ELF-1 (cell line): ENCODE measurements around the gene ESD.
"Not testable (repeated sequence)": the region's sequence is repeated elsewhere in the genome, so short reads cannot be mapped to it uniquely, and the experiment has no call there.

Source experiments
- DNase-seq: peaks from one replicate; pipeline ENCODE4 v3.0.0-alpha.2; 2016; ENCODE audit warnings: low read depth, low spot score

The ESD gene

GRCh38 chr13:46796515-46797474 is at the start of gene ESD:
Gene ESD, minus strand, starts transcription at chr13:46797161. Its CDS starts 5,748 bp downstream, at chr13:46791413.
- peak; percentile 96 for DNase-seq

GRCh38 chr13:46846726-46847125 is 49.8 kb upstream of the ESD start:
- no peak for DNase-seq

- peak; percentile 6 for DNase-seq
Observed at GRCh38 chr13:46845146-46845545, 48.2 kb upstream of the ESD start.

DNA sequence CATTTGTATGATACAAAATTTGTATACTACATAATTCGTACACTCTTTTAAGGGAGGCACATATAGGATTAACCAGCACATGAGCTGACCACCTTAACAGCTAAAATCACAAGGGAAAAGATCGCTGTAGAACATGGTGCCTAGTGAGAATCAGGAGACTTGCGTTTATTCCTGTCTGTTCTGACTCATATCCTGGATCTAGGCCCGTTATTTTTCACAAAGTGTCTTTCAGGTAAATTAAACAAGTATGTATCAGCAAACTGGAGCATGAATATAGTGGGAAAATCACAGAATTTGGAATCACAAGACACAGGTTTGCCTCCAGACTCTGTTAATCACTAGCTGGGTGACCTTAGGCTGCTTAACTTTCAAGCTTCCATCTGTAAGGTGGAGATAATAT is 47.5 kb upstream of the ESD start:
- no peak for DNase-seq

GRCh38 chr13:46839399-46839798 is 42.4 kb upstream of the ESD start:
- DNase-seq, result no peak

DNA sequence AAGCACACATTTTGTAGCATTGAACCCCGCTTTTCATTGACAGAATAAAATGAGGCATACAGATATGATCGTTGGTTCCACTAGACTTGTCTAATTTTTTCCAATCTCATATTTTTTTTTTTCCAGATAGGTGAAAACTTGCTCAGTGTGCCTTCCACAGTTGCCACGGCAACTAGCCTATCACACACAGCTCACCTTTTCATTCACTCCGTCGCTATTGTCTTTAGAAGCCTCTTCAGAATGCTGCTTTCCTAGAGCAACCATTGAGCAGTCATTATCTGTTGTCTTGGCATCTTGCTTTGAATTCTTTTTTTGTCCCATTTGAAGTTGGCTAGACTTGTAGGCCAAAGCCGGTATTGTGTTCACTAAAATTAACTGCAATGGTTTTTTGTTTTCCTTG is 37.7 kb upstream of the ESD start:
- DNase-seq, result no peak

- peak; percentile 9 for DNase-seq
Observed at GRCh38 chr13:46831588-46832194, 34.7 kb upstream of the ESD start.

GRCh38 chr13:46830405-46831005 is 33.5 kb upstream of the ESD start:
- no peak for DNase-seq

GRCh38 chr13:46822551-46822950 is 25.6 kb upstream of the ESD start:
- no peak for DNase-seq

- no peak for DNase-seq
Observed at GRCh38 chr13:46817838-46818476, 21.0 kb upstream of the ESD start.

GRCh38 chr13:46817095-46817494 is 20.1 kb upstream of the ESD start:
- no peak for DNase-seq

DNA sequence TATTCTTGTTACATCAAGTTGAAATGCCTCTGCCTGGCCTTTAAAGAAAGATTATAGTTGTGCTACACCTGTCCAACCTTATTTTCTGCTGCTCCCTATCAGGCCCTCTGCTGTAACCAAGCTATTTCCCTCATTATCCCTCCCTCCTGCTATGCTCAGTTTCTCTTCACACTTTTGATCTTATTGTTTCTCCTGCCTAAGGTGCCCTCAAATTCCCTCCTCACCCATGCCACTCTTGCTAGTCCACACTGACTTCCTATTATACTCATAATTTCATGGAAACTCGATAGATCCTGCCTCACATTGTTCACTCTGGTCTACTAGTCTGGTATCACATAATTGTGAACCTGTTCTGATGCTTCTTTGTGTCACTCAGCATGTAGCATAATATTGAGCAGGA is 19.4 kb upstream of the ESD start:
- no peak for DNase-seq

- DNase-seq, result no peak
Observed at GRCh38 chr13:46812301-46812797, 15.4 kb upstream of the ESD start.

GRCh38 chr13:46810440-46810839 is 13.5 kb upstream of the ESD start:
- DNase-seq, result no peak

GRCh38 chr13:46804921-46805320 is 8.0 kb upstream of the ESD start:
- not testable (repeated sequence) for DNase-seq

GRCh38 chr13:46804391-46804815 is 7.4 kb upstream of the ESD start:
- peak; percentile 7 for DNase-seq

GRCh38 chr13:46803586-46803985 is 6.6 kb upstream of the ESD start:
- no peak for DNase-seq

GRCh38 chr13:46801858-46802257 is 4.9 kb upstream of the ESD start:
- no peak for DNase-seq

DNA sequence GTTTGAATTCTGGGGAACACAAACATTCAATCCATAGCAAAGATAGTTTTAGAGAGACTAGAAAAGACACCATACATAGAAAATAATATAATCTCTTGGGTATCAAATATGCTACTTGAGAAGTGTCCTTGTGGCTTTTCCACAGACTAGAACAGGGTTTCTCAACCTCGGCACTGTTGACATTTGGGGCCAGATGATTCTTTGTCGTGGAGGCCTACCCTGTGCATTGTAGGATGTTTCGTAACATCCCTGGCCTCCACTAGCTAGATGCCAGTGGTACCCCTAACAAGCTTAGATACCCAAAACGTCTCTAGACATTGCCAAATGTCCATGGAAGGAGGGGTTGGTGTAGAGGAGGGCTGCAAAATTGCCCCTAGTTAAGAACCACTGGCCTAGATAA is 2.2 kb upstream of the ESD start:
- DNase-seq, result no peak

DNA sequence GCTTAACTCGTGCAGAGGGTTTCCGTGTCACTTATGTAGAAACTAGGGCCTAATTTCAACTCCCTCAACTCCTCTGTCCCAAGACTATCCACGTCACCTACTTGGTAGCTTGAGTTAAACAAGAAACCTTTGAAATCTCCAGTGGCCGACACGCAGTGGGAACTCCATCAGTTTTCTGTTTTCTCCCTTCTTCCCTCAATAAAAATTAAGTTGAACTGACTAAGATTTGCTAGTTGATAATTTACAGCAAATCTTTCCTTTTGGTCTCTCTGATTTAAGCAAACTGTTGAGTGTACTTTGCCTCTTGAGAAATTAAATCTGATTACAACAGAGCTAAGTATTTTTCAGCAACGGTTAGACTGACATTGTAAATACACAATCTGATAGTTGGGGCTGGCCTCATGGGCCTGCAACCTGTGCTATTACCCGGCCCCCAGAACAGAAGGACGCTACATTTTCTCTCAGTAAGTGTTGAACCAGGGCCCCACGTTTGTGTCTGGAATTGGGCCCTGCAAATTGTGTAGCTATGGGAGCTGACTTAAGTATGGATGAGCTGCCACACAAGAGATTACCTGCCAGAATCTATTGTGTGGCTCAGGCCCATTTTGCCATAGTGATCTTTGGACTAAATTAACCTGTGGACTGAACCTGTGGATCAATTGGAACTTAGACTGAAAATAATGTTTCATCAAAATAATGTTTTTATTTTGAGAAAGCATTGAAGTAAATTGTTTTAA is 708 bp upstream of the ESD start:
- no peak for DNase-seq

GRCh38 chr13:46796129-46796514 is 839 bp downstream of the ESD start:
- DNase-seq, result no peak
